SK-N-SH (cell line): ENCODE data around the gene TOP3B. TPM values are rescaled to one million over a fixed set of nuclear protein-coding genes. Genes with fewer than 3 reads are reported as not detected.

Experiments
- CTCF ChIA-PET: fragments of 300-600, 350-600 bp; formaldehyde crosslinking; extraction: SDS; loops from one replicate; lab custom pipeline; 2021; lab: Yijun Ruan, JAX
- POLR2A ChIA-PET: fragments of 350-600 bp; sonication (Branson Sonifier 250); formaldehyde crosslinking; extraction: SDS; loops from one replicate; lab custom pipeline; 2020; ENCODE audit warnings: antibody characterized with exemption, inconsistent platforms; lab: Yijun Ruan, JAX
- DNase-seq: peaks from one replicate; pipeline ENCODE4 v3.0.0; 2012
- H2AFZ ChIP-seq: fragments of 200-600 bp; sonication (generic); 2 replicates; pipeline ENCODE4 v1.8.1; 2016; ENCODE audit warnings: antibody characterized with exemption, mild to moderate bottlenecking, low read depth
- H3F3A ChIP-seq: fragments of 200-600 bp; sonication (generic); replicated peaks from 2 replicates; pipeline ENCODE3; 2016; ENCODE audit warnings: antibody characterized with exemption, mild to moderate bottlenecking; ENCODE audit not compliant: insufficient read depth
- H3K27ac ChIP-seq, 2 experiments: fragments of 200-500 bp in 1 of 2; fragments of 200-600 bp in 1 of 2; sonication (Bioruptor generic) in 1 of 2; sonication (generic), shearing (Covaris generic) in 1 of 2; 2 replicates each; pipeline versions ENCODE4 v1.5.1 to v1.6.1; 2014 to 2016; ENCODE audit warnings: low read depth in 2 of 2, inconsistent platforms in 1 of 2, low read length in 1 of 2, mild to moderate bottlenecking in 1 of 2, mixed read lengths in 1 of 2
- H3K27me3 ChIP-seq: fragments of 200-600 bp; sonication (generic), shearing (Covaris generic); 2 replicates; pipeline ENCODE4 v1.6.1; 2016; ENCODE audit warnings: mixed run types; ENCODE audit not compliant: insufficient read depth
- H3K36me3 ChIP-seq, 2 experiments: fragments of 200-500 bp in 1 of 2; fragments of 200-600 bp in 1 of 2; sonication (Bioruptor generic) in 1 of 2; sonication (generic) in 1 of 2; replicated peaks in 1 of 2; 2 replicates each; pipeline versions ENCODE3 to v1.5.1; 2014 to 2016; ENCODE audit warnings: low read length in 1 of 2, mild to moderate bottlenecking in 1 of 2; ENCODE audit not compliant: insufficient read depth in 2 of 2, control insufficient read depth in 1 of 2
- H3K4me1 ChIP-seq, 2 experiments: fragments of 200-500 bp in 1 of 2; fragments of 200-600 bp in 1 of 2; sonication (Bioruptor generic) in 1 of 2; sonication (generic), shearing (Covaris generic) in 1 of 2; 2 replicates each; pipeline versions ENCODE4 v1.5.1 to v1.6.1; 2014 to 2016; ENCODE audit warnings: low read depth in 1 of 2, low read length in 1 of 2, mixed run types in 1 of 2; ENCODE audit not compliant: insufficient read depth in 2 of 2, control insufficient read depth in 1 of 2
- H3K4me2 ChIP-seq: fragments of 200-600 bp; sonication (generic), shearing (Covaris generic); 2 replicates; pipeline ENCODE4 v1.6.1; 2017; ENCODE audit warnings: mixed run types
- H3K4me3 ChIP-seq, 2 experiments: fragments of 200-500 bp in 1 of 2; fragments of 200-600 bp in 1 of 2; sonication (Bioruptor generic) in 1 of 2; sonication (generic), shearing (Covaris generic) in 1 of 2; 2 replicates each; pipeline versions ENCODE4 v1.5.1 to v1.8.1; 2014 to 2016; ENCODE audit warnings: low read depth in 2 of 2, inconsistent platforms in 1 of 2, low read length in 1 of 2, mild to moderate bottlenecking in 1 of 2, mixed read lengths in 1 of 2, moderate library complexity in 1 of 2
- H3K79me2 ChIP-seq: fragments of 200-600 bp; sonication (generic); 2 replicates; pipeline ENCODE4 v1.8.1; 2017; ENCODE audit warnings: mild to moderate bottlenecking; ENCODE audit not compliant: insufficient read depth
- H3K9ac ChIP-seq: fragments of 200-600 bp; sonication (generic); 2 replicates; pipeline ENCODE4 v1.6.1; 2017; ENCODE audit warnings: mixed run types
- H3K9me2 ChIP-seq: fragments of 200-600 bp; sonication (generic); 2 replicates; pipeline ENCODE4 v1.6.1; 2017; ENCODE audit warnings: mixed run types
- H3K9me3 ChIP-seq: fragments of 200-600 bp; sonication (generic); 2 replicates; pipeline ENCODE4 v1.6.1; 2017; ENCODE audit warnings: mixed run types, mild to moderate bottlenecking, moderate library complexity
- H4K20me1 ChIP-seq: fragments of 200-600 bp; sonication (generic); 2 replicates; pipeline ENCODE4 v1.6.1; 2017; ENCODE audit warnings: mild to moderate bottlenecking, mixed run types; ENCODE audit not compliant: insufficient read depth
- CHD2 ChIP-seq: fragments of 150-350 bp; IDR thresholded peaks from 2 replicates; pipeline ENCODE4 v1.6.1; 2018; ENCODE audit warnings: low read length; ENCODE audit not compliant: partially characterized antibody
- EZH2phosphoT487 ChIP-seq: fragments of 200-600 bp; sonication (generic); IDR thresholded peaks from 2 replicates; pipeline ENCODE4 v1.6.1; 2017; ENCODE audit warnings: low read depth, mixed run types, mild to moderate bottlenecking, antibody characterized with exemption, moderate library complexity, borderline replicate concordance
- FOXJ3 ChIP-seq: sonication (generic); formaldehyde crosslinking; IDR thresholded peaks from 2 replicates; pipeline ENCODE4 v1.5.1; 2020; ENCODE audit warnings: mild to moderate bottlenecking, missing genetic modification reagents
- JUND ChIP-seq: IDR thresholded peaks from 2 replicates; pipeline ENCODE4 v1.4.0; 2012
- MEF2A ChIP-seq: IDR thresholded peaks from 2 replicates; pipeline ENCODE4 v1.4.0; 2012; ENCODE audit warnings: low read depth, borderline replicate concordance
- NFIC ChIP-seq: IDR thresholded peaks from 2 replicates; pipeline ENCODE4 v1.4.0; 2012; ENCODE audit warnings: borderline replicate concordance
- POLR2AphosphoS5 ChIP-seq: IDR thresholded peaks from 2 replicates; pipeline ENCODE4 v1.6.1; 2012; ENCODE audit warnings: low read depth, low read length
- RAD21 ChIP-seq: IDR thresholded peaks from 2 replicates; pipeline ENCODE4 v1.6.1; 2012; ENCODE audit warnings: mild to moderate bottlenecking, low read length
- RCOR1 ChIP-seq: fragments of 150-350 bp; IDR thresholded peaks from 2 replicates; pipeline ENCODE4 v1.6.1; 2017; ENCODE audit warnings: antibody characterized with exemption, low read length
- RFX5 ChIP-seq: IDR thresholded peaks from 2 replicates; pipeline ENCODE4 v1.6.1; 2012; ENCODE audit warnings: mild to moderate bottlenecking, improper control_type of control experiment, low read length
- SIN3A ChIP-seq: IDR thresholded peaks from 2 replicates; pipeline ENCODE4 v1.6.1; 2012; ENCODE audit warnings: low read depth, mild to moderate bottlenecking, low read length, moderate library complexity, borderline replicate concordance
- WGBS: methylation state at CpG from one replicate; pipeline ENCODE4 v1.1.6; 2017; ENCODE audit warnings: low lambda C conversion rate; 5-methylcytosine and 5-hydroxymethylcytosine counted together
- polyA plus RNA-seq, 3 experiments: library from polyadenylated mRNA; depleted of rRNA; stranded (reverse); fragments of >200 nt; gene quantifications; 2 replicates each; pipeline ENCODE4 v1.2.3, GENCODE V29; 2012
- TF ChIP-seq, protein P1 (sequence below): fragments of 150-350 bp; IDR thresholded peaks from 2 replicates; pipeline ENCODE4 v1.6.1; 2017; ENCODE audit warnings: antibody characterized with exemption, low read length, low read depth, borderline replicate concordance
- TF ChIP-seq, protein P2 (sequence below): IDR thresholded peaks from 2 replicates; pipeline ENCODE4 v1.4.0; 2012; ENCODE audit warnings: low read depth
- TF ChIP-seq, protein P3 (sequence below): IDR thresholded peaks from 2 replicates; pipeline ENCODE4 v1.4.0; 2012; ENCODE audit warnings: low read depth, borderline replicate concordance

The TOP3B gene
- polyA plus RNA-seq, 1 of the 3 experiments (the other 2 are of a cell fraction) = 14.4 TPM

DNA sequence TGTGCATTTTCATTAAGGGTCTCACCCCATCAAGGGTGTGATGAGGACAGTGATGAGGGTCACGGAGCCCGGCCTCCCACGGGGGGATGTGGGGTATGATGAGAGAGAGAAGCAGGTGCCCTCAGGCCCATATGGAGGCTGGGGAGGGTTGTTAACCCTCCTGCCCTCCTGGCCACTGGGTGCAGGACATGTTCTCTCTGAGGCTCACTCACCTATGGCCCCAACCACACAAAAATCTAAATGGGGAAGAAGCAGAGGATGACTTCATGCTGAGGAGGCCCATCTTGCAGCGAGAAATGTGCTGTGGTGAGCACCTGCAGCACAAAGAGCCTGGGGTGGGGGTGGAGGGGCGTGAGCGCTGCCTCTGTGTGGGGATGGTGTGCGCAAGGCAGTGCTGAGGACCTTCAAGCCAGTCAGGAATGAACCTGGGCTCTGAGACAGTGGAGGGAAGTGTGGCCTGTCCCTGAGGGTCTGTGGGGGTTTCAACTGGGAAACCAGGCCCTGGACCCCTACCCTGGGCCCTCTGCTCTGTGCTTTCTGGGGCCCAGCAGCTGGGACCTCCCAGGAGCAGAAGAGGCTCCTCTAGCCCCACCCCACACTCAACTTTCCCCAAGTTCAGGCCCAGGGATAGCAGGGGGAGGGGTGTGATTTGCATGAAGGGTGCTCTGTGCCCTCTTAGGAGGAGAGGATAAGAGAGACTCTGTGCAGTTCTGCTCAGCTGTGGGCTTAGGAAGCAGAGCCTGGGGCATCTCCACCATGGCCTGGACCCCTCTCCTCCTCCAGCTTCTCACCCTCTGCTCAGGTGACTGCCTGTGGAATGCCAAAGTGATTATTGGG lies 43.0 kb upstream of the TOP3B start:
- Histone ChIP-seq H3K4me3 (no peak overlapping the region), H3K79me2 (no peaks in the 10 kb centered on the region), H3K36me3 (no peaks in the 10 kb centered on the region), H3K9me3 (no peaks in the 10 kb centered on the region), H3K27ac (no peak overlapping the region), H3K4me2 (no peak overlapping the region), H3K9me2 (no peaks in the 10 kb centered on the region), H4K20me1 (no peaks in the 10 kb centered on the region), H3K9ac (no peak overlapping the region), H2AFZ (no peak overlapping the region), H3F3A (no peaks in the 10 kb centered on the region), H3K4me1 (no peaks in the 10 kb centered on the region), H3K27me3 (no peaks in the 10 kb centered on the region)
- POLR2A ChIA-PET = no interaction called here
- no peak for TF ChIP-seq RAD21
- TF ChIP-seq MEF2A = no peak
- TF ChIP-seq RFX5 = no peak
- no peak for TF ChIP-seq NFIC
- no peak for TF ChIP-seq SIN3A
- TF ChIP-seq CHD2 = no peak
- no peak for TF ChIP-seq POLR2AphosphoS5
- TF ChIP-seq, protein P1, sequence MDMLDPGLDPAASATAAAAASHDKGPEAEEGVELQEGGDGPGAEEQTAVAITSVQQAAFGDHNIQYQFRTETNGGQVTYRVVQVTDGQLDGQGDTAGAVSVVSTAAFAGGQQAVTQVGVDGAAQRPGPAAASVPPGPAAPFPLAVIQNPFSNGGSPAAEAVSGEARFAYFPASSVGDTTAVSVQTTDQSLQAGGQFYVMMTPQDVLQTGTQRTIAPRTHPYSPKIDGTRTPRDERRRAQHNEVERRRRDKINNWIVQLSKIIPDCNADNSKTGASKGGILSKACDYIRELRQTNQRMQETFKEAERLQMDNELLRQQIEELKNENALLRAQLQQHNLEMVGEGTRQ = no peak
- no peak for TF ChIP-seq FOXJ3 (CRISPR knock-in tag)
- TF ChIP-seq EZH2phosphoT487 = no peak
- TF ChIP-seq, protein P2, sequence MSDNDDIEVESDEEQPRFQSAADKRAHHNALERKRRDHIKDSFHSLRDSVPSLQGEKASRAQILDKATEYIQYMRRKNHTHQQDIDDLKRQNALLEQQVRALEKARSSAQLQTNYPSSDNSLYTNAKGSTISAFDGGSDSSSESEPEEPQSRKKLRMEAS = no peak
- no peak for TF ChIP-seq RCOR1
- no peak for TF ChIP-seq JUND
- TF ChIP-seq, protein P3, sequence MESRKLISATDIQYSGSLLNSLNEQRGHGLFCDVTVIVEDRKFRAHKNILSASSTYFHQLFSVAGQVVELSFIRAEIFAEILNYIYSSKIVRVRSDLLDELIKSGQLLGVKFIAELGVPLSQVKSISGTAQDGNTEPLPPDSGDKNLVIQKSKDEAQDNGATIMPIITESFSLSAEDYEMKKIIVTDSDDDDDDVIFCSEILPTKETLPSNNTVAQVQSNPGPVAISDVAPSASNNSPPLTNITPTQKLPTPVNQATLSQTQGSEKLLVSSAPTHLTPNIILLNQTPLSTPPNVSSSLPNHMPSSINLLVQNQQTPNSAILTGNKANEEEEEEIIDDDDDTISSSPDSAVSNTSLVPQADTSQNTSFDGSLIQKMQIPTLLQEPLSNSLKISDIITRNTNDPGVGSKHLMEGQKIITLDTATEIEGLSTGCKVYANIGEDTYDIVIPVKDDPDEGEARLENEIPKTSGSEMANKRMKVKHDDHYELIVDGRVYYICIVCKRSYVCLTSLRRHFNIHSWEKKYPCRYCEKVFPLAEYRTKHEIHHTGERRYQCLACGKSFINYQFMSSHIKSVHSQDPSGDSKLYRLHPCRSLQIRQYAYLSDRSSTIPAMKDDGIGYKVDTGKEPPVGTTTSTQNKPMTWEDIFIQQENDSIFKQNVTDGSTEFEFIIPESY = no peak
- CTCF ChIA-PET = no interaction called here
- 44% methylated on average over 6 of the region's 7 CpGs for WGBS
- no peak for DNase-seq

DNA sequence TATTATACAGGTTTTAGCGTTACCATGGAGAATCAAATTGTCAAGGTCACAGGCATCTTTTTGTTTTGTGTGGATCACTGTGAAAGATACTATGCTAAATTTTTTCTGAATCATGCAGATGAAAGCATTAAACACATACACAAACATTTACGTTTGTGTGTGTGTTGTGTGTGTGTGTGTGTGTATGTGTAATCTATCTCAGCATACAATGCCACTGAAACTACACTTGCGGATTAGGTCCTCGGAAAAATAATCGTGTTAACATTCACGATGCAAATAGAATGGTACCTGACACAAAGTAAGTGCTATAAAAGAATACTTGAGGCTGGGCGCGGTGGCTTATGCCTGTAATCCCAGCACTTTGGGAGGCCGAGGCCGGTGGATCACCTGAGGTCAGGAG lies 41.9 kb upstream of the TOP3B start:
- Histone ChIP-seq H3K4me3 (no peak overlapping the region), H3K9me3 (no peaks in the 10 kb centered on the region), H3K4me1 (no peaks in the 10 kb centered on the region), H3K4me2 (no peak overlapping the region), H3K27ac (no peak overlapping the region), H2AFZ (no peak overlapping the region), H3K79me2 (no peaks in the 10 kb centered on the region), H3F3A (no peaks in the 10 kb centered on the region), H3K27me3 (no peaks in the 10 kb centered on the region), H3K36me3 (no peaks in the 10 kb centered on the region), H4K20me1 (no peaks in the 10 kb centered on the region), H3K9me2 (no peaks in the 10 kb centered on the region), H3K9ac (no peak overlapping the region)
- DNase-seq = no peak
- ChIA-PET POLR2A (no interaction called here), CTCF (interaction anchor here (1.5 kb wide), 1 partner anchor 10 kb away, joined by 3 read pairs; no protein-coding TSS in a partner anchor)
- no peak for TF ChIP-seq EZH2phosphoT487
- 78% methylated on average over 10 of the region's 10 CpGs for WGBS
